HG03558 (cell line): ENCODE results near the gene YBX2.

Experiments used
- ATAC-seq: cut with Tn5 transposase; IDR thresholded peaks from one replicate; pipeline ENCODE4 v1.9.1; 2021; ENCODE audit warnings: moderate number of reproducible peaks; ENCODE audit not compliant: unreplicated experiment; ENCODE audit errors: extremely low read depth

The YBX2 gene

DNA sequence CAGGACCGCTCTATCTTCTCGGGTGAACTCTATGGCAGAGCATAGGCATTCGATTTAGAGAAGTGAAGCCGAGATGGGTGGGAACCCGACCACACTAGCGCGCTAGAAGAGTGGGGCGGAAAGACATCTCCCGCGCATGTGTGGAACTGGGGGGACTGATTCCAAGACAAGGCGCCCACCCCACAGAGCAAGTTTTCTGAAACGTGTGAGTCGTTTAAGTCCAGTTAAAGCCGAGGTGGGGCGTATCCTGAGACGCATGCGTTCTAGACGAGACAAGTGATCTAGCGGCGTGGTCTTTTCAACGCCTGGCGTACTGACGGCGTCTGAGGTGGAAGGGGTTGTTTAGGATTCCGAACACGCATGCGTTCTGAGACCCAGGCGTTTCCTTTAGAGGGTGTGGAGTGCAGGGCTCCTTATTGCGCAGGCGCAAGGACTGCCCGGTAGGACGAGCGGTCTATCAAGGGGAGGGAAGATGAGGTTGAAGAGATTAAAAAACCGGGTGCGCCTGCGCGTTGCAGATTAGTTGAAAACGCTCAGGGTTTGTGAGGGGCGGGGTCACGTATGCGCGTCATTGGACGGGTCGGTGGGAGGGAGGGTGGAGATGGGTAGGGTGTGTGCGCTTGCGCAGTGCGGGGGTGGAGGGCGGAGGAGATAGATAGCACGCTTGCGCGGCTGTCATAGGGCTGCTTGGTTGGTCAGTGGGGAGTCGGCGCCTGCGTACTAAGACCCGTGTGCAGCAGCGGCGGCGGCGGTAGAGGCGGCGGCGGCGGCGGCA lies 12.7 kb upstream of the YBX2 start, which contains the start of gene EIF5A:
TSS of gene EIF5A (plus strand) at position 718 of the 775 bp plus-strand sequence. CDS start 2,008 bp downstream, outside the sequence.
- ATAC-seq: peak; percentile 42

DNA sequence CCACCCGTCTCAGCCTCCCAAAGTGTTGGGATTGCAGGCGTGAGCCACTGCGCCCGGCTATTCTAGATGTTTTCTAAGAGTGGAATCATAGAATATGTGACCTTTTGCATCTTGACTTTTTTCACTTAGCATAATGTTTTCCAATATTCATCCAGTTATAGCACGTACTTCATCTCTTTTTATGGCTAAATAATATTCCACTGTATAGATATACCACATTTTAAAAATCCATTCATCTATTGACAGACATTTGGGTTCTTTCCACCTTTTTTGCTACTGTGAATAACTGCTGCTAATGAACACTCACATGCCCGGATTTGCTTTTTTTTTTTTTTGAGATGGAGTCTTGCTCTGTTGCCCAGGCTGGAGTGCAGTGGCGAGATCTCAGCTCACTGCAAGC lies 9.7 kb upstream of the YBX2 start:
- no peak for ATAC-seq

DNA sequence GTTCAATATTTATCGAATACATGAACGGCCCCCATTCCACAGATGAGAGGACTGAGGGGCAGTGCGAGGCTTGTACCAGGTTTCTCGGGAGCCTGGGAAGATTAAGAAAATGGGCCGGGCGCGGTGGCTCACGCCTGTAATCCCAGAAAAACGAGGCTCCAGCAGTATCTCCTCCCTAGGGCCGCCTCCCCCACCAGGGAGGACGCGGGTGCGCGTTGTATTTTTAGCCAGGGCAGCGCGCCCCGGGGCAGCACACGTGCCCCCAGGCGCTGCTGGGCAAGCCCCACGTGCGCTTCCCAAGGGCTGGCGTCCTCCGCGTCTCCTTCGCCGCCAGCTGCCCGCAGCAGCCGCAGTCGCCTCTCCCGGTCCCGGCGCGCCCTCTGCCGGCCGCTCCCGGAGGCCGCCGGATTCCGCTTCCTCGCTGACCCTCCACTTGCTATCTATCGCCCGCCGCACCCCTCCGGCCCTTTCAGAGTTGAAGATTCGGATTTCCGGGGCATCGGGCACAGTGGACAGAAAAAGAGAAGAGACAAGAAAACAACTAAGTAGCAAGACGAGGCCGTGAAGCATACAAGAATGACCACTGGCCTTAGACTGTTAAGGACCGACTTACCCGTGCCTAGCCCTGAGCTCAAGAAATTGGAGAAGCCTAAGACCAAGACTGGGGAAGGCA lies 1.9 kb upstream of the YBX2 start:
- no peak for ATAC-seq

DNA sequence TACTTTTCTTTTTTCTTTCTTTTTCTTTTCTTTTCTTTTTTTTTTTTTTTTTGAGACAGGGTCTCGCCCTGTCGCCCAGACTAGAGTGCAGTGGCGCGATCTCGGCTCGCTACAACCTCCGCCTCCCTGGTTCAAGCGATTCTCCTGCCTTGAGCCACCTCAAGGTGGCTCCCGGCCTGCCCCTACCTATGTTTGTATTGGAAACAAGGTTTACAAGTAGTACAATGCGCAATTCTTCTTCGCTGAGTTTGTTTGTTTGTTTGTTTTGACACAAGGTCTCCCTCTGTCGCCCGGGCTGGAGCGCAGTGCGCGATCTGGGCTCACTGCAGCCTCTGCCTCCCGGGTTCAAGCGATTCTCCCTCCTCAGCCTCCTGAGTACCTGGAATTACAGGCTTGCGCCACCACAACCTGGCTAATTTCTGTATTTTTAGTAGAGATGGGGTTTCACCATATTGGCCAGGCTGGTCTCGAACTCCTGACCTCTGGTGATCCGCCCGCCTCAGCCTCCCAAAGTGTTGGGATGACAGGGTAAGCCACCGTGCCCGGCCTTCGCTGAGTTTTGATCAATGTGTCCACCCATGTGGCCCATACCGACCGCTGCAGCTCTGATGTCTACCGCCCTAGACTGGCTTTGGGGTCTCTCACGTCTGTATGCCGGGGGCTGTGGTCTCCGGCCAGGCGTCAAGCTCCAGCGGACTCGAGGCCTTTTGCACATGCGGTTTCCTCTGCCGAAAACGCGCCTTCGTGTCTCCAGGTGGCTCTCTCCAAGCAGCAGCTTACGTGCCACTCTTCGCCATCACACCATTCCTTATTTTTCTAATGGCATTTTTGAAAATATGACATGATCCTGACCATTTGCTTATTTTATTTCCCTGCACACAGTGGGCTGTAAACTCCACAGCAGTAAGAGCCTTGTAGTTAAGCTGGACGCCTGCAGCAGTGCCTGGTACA lies 1.1 kb upstream of the YBX2 start:
- no peak for ATAC-seq

DNA sequence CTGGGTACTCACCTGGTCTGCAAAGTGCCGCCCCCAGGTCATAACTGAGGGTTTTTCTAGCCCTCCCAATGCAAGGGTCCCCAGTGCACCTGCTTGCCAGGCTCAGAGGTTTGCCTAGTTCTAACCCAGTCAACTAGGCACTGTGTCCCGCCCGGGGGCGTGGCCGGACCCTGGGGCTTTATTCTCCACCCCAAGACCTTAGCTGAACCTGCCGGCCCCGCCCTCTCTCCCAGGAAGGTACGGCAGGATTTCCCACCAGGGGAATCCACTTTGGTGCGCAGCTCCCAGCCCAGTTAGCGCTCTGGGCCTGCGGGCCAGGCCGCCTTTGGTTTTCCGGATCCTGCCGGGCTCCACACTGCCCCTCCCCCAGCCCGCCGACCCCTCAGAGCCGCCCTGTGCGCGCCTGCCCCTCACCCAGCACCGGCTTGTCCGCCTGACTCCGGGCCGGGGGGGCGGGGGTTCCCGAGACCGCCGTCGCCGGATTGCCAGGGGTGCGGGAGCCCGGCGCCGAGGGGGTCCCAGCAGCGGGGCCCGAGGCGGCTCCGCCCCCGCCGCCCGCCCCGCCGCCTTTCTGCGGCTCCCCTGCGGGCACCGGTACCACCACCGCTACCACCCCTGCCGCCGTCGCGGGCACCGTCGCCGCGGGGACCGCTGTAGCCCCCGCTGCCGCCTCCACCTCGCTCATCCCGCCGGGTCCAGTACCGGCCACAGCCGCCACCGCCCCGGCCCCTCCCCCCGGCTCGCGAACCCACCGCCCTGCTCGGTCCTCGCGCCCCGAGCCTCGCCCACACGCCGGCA lies 424 bp downstream of the YBX2 start:
- no peak for ATAC-seq

DNA sequence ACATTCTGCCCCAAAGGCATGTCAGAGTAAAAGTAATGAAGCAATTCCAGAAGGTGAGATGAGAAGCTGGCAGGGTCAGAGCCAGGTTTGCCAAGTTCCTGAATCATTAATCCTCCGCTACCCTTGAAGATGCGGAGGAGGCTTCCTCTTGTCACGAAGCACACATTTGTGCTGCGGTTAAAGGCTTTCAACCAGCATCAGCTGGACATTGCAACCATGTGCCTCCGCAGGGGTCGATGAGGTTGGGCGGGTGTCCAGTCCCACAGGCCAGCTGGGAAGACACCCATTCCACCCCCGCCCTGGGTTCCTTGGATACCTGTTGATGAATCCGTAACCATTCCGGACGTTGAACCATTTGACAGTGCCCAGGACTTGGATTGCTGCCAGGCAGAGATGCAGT lies 1.3 kb downstream of the YBX2 start:
- ATAC-seq: no peak

DNA sequence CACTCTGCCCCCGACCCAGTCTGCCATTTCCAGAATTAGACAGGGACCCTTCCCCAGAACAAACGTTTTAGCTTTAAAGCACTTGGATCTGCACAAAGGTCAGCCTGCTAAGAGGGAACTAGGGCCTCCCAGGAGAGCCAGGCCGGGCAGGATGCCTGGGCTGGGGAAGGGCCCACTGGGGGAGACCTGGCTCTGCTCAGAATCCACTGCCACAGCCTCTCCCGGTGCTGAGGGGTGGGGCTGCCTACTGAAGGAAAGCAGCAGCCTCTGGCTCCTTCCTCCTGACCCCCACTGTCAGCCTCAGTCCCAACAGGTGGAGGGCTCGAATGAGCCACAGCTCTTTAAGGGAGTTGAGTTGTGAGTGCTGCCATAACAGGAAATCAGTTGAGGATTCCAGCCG lies 1.7 kb downstream of the YBX2 start:
- ATAC-seq: no peak

DNA sequence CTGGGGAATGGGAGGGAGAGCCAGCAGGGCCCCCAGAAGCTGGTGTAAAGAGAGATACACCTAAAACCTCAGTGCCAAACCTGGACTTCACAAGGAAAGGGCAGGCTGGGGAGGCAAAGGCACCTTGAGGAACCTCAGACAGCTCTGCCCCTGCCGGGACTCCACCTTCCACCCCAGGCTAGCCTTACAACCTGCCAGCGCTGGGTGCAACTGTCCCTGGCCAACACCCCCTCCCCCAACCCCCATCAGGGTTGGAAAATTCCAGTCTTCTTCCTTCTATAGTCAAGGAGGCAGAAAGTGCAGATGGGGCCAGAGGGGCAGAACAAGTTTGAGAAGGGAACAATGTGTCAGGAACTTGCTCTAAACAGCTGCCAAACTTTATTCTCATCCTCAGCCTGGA lies 2.2 kb downstream of the YBX2 start:
- ATAC-seq: no peak

DNA sequence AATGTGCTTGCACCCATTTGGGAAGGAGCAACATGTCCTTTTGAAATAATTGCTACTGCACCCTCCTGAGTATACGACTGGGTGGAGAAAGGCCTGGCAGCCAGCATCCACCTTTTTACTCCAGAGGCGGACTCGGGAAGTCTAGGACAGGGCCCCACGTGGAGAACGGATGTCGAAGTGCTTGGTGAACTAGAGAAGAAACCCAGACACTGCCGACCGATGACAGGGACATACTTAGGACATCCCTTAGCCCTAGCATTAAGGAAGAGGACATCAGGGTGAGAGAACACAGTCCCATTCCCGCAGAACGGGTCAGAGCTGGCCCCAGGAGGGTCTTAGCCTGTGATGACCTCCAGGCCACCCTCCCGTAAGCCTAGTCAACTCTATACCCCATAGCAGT lies 3.8 kb downstream of the YBX2 start:
- ATAC-seq: no peak

DNA sequence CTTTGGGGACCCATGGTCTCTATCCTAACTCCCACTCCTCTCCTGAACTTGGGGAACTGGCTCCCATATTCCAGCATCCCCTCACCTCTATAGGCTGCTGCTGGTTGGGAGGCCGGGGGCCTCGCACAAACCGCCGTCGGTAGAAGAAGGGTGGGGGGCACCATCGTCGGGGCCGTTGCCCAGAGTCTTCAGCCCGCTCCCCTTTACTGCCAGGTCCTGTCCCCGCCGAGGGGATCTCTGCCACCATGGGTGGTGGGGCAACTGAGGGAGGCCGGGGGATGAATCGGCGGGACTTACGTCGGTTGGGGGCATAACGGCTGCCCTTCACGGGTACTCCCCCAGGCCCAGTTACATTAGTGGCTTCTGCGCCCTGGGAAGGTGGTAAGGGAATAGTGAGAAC lies 4.3 kb downstream of the YBX2 start:
- no peak for ATAC-seq

DNA sequence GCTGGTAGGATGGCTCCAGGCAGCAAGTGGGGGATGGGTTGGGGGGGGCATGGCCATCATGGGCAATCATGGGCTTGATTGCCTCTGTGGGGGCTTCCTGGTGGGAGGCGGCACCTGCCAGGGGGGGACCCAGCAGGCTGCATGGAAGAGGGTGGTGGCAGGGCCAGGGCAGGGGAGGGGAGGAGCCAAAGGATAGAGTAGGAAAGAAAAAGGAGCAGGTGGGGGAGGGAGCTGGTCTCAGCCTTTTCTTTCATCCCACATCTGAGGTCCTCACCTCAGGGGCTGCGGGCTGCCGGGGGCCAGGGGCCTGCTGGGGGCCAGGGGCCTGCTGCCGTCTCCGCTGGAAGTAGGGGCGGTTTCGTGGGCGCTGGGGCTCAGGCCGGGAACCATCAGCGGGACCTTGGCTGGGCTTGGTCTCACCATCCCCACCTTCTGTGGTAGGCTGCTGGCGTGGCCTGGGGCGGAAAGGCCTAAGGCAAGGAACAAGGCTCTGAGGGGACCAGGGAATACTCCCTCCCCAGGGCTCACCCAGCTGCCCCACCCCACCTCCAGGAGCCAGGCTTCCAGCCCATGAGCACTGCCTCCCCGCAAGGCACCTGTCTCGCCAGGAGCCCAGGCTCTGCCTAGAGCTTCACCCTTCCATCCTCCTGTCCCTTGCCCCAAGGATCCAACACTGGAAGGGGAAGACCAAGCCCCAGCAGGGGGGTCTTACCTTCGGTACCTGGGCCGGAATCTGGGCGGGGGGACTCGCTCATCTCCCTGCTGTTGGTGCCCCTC lies 5.0 kb downstream of the YBX2 start:
- ATAC-seq: no peak

DNA sequence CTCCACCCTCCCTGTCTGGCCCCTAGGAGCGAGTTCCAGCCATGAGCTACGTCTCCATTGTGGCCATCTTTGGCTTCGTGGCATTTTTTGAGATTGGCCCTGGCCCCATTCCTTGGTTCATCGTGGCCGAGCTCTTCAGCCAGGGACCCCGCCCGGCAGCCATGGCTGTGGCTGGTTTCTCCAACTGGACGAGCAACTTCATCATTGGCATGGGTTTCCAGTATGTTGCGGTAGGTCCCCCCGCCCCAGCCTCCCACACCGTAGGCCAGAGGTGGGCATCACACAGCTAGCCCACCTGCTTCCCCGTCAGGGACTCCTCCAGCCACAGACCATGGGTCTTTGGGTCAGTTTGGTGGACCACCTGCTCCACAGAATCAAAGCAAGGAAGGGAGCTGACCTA lies 8.8 kb downstream of the YBX2 start:
- ATAC-seq: no peak

DNA sequence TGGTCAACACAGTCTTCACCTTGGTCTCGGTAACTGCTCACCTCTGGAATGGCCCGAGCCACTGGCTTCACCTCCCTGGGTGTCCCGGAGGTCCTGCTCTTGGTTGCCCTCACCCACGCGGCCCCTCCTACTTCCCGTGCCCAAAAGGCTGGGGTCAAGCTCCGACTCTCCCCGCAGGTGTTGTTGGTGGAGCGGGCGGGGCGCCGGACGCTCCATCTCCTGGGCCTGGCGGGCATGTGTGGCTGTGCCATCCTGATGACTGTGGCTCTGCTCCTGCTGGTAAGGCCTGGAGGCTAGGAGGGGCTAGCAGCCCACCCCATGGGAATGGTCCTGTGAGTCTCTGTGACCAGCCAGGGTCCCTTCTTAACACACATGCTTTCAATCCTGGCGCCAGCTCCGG lies 9.5 kb downstream of the YBX2 start:
- no peak for ATAC-seq

DNA sequence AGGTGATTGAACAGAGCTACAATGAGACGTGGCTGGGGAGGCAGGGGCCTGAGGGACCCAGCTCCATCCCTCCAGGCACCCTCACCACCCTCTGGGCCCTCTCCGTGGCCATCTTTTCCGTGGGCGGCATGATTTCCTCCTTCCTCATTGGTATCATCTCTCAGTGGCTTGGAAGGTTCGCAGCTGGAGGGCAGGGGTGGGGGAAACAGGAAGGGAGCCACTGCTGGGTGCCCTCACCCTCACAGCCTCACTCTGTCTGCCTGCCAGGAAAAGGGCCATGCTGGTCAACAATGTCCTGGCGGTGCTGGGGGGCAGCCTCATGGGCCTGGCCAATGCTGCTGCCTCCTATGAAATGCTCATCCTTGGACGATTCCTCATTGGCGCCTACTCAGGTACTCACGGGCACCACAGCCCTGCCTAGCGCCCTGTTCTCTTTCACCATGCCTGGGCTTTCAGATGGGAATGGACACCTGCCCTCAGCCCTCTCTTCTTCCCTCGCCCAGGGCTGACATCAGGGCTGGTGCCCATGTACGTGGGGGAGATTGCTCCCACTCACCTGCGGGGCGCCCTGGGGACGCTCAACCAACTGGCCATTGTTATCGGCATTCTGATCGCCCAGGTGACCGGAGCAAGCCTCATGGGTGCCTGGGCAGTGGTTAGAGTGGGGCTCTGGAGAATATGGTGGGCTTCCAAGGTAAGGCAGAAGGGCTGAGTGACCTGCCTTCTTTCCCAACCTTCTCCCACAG lies 10.8 kb downstream of the YBX2 start:
- no peak for ATAC-seq

DNA sequence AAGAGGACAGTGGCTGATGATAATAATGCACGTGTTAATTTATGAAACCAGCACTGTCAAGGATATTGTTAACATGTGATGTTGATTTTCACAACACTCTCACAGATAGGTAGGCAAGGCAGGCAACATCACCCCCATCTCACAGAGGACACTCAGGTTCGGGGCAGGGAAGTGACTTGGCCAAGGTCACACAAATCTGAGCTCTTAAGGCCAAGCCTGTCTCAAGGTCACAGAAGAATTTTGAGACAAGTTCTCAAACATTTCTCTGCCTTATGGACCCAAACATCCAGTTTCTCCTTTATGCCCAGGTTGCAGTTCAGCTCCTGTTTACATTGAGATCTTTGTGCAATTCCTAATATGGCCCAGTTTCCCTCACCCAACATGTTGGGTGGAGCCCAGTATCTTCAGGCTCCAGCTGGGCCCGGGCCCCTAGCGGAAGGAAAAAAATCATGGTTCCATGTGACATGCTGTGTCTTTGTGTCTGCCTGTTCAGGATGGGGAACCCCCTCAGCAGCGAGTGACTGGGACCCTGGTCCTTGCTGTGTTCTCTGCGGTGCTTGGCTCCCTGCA lies 11.6 kb downstream of the YBX2 start:
- no peak for ATAC-seq

DNA sequence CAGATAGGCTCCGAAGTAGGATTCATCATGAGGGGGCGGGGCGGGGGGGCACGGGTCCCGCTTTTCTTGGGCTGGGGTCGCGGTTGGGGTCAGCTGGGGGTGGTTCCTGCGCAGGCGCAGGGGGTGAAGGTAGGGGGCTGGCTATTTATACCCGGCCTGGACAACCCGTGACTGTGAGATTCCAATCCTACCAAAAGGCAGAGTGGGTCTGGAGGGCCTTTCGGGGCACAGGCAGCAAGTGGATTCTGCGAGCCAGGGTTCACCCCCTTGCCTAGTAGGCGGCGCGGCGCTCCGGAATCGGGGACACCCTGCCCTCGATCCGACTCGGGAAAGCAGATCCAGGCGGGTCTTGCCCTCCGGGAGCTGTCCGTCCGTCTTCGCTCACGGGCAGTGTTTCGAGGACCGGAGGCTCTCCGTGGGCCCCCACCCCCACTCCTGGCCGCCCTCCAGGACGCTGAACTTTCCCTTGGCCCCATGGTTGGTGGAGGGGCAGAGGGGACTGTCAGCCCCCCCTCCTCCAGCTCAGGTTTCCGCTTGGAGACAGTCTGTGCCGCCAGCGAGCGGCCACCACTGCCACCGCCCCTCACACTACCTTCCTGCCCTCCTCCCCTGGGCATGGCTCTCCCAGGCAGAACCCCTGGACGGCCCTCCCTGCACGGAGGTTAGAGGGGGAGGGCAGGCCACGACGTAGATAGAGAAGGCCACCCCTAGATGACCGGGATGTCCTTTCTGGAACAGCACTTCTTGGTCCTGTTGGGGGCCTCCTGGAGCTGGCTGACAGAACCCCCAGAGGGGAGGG lies 12.3 kb downstream of the YBX2 start:
- no peak for ATAC-seq
